KOPT-K1 (cell line): ENCODE data around the gene ARIH2.

ENCODE experiments used
- H3K27ac ChIP-seq: fragments of 200-600 bp; sonication (generic); 2 replicates; pipeline ENCODE4 v1.5.1; 2016; ENCODE audit warnings: antibody characterized with exemption, mild to moderate bottlenecking, low read depth, low read length; ENCODE audit not compliant: poor library complexity, severe bottlenecking
- H3K36me3 ChIP-seq: fragments of 200-600 bp; sonication (generic); 2 replicates; pipeline ENCODE4 v1.5.1; 2017; ENCODE audit warnings: antibody characterized with exemption, mild to moderate bottlenecking, low read length, moderate library complexity; ENCODE audit not compliant: insufficient read depth
- H3K9me3 ChIP-seq: fragments of 200-600 bp; sonication (generic); 2 replicates; pipeline ENCODE4 v1.5.1; 2017; ENCODE audit warnings: antibody characterized with exemption, low read length, mild to moderate bottlenecking; ENCODE audit not compliant: insufficient read depth, poor library complexity, severe bottlenecking

ARIH2 gene

DNA sequence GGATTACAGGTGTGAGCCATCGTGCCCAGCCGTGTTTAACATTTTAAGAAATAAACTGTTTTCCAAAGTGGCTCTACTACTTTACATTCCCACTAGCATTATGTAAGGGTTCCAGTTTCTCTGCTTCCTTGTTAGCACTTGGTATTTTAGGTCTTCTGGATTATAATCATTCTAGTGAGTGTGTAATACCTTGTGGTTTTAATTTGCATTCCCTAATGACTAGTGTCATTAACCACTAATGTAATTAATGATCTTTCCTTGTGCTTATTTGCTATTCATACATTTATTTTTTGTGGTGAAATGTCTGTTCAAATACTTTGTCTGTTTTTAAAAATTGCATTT is 30.7 kb downstream of the ARIH2 start:
- Histone ChIP-seq H3K27ac (no peak overlapping the region), H3K36me3 (peaks cover 49% of the 10 kb centered on the region)

DNA sequence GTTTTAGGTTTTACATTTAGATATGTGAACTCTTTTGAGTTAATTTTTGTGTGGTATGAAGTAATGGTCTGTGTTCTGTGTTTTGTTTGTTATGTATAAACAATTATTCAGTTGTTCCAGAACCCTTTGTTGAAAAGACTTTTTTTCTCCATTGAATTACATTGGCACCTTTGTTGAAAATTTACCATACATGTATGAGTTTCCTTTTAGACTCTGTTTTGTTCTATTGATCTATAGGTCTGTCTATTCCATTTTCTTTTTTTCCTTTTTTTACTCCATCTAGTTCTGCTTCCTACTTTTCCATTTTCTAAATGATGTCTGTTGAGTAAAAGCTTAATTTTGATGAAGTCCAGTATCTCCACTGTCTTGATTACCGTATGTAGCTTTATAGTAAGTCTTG is 31.4 kb downstream of the ARIH2 start:
- Histone ChIP-seq H3K36me3 (peaks cover 49% of the 10 kb centered on the region), H3K9me3 (no peaks in the 10 kb centered on the region), H3K27ac (no peak overlapping the region)

More for the DNA sequence above, 30.7 kb downstream of the ARIH2 start:
- no peaks in the 10 kb centered on the region for H3K9me3 ChIP-seq

DNA sequence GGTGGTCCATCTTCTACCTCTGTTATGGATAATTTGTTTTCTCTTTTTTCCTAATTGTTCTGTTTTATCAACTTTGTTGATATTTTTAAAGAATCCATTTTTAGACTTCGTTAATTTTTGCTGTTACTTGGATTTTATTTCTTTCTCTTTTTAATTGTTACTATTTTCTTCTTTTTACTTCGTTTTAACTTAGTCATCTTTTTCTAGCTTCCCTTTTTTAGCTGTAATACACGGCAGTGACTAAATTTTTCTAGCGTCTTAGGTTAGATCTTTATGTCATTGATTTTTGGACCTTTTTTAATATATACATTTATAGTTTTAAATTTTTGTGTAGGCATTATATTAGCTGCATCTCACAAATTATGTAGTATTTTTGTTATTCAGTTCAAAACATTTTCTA is 33.1 kb downstream of the ARIH2 start:
- Histone ChIP-seq H3K9me3 (no peaks in the 10 kb centered on the region), H3K36me3 (peaks cover 41% of the 10 kb centered on the region)

DNA sequence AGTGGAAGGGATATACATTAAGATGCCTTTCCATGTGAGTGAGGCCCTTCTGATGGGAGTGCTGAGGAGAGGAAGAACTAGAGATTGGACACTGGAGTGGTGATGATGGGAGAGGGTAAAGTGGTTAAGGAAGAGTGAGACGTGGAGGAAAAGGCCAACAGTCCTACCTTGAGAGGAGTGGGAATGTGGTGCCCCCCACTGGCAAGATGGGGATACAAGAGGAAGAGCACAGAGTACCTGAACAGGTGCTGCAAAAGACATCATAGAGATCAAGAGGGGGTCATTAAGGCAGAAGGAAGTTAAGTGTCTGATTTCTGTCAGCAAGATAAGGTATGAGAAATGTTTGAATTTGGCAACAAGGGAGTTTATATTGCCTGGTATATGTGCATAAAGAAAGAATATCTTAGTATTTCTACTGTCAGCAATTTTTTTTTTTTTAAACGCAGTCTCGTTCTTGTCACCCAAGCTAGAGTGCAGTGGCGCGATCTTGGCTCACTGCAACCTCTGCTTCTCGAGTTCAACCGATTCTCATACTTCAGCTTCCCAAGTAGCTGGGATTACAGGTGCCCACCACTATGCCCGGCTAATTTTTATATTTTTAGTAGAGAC is 34.0 kb downstream of the ARIH2 start:
- H3K9me3 ChIP-seq = no peaks in the 10 kb centered on the region
- H3K27ac ChIP-seq = no peak overlapping the region
- H3K36me3 ChIP-seq = peaks cover 47% of the 10 kb centered on the region

More for the DNA sequence above, 33.1 kb downstream of the ARIH2 start:
- H3K27ac ChIP-seq = no peak overlapping the region

DNA sequence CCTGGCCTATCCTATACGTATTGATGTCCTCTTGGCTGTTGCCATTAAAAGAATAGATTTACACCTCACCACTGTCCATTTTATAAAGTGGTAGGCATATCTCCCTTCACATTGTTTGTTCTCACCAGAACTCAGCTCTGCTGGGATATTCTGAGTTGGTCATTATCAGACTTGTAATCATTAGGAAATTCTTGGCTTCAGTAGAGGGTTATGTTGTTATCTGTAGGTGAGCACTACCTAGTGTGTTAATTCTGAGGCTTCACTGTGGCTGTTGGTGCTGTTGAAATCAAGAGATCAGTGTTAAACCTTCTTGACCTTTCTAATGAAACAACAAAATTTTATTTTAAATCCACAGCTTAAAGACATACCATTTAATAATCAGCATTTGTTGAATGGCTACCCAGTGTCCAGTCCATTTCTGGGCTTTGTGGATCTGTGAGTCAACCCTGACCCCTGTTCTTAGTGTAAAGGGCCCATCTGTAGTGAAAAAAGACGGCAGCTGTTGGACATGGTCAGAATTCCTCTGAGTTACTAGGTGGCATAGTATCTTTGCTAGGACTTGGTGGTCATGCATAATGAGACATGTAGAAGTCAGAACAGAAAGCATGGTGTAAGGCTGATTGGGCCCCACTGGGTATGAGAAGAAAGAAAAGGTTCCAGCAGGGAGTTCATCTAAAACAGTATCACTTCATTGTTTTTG is 38.5 kb downstream of the ARIH2 start:
- Histone ChIP-seq H3K27ac (no peak overlapping the region), H3K36me3 (peaks cover 75% of the 10 kb centered on the region), H3K9me3 (no peaks in the 10 kb centered on the region)

DNA sequence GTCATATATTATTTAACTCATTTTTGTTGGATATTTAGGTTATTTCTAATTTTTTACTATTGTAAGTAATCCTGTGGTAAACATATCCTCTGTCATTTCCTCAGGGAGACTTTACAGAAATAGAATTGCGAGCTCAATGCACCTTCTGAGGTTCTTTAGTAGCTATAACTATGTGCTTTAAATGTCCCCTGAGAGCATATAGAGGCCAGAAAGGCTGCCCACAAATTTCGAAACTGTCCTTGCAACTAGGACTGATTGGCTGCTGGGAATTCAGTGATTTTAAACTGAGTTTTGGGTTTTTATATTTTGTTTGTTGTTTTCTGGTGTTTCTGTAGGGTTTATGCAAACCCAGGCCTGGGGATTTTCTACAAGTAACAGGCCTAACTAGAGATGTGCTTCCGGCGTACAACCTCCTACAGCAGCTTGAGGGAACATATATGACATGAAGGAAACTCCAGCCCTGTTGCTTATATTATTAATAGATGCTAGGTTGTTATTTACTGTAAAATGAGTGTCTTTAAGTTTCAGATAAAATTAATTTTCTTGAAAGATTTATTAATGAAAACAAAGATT is 42.3 kb downstream of the ARIH2 start:
- H3K27ac ChIP-seq = no peak overlapping the region
- peaks cover 72% of the 10 kb centered on the region for H3K36me3 ChIP-seq
- no peaks in the 10 kb centered on the region for H3K9me3 ChIP-seq

DNA sequence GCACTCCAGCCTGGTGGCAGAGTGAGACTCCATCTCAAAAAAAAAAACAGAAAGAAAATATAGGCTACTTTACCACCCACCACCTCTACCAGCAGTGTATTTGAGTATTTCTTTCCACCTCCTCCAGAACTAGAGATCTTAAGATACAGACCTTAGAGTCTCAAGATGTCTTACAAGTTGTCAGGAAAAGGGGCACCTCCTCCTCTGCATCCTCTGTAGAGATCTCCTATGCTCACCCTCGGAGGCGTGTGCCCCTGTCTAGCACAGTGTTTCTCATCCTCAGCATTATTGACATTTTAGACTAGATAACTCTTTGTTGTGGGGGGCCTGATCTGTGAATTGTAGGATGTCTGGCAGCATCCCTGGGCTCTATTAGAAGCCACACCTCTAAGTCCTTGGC is 43.7 kb downstream of the ARIH2 start:
- H3K27ac ChIP-seq = no peak overlapping the region
- peaks cover 80% of the 10 kb centered on the region for H3K36me3 ChIP-seq
- H3K9me3 ChIP-seq = no peaks in the 10 kb centered on the region

DNA sequence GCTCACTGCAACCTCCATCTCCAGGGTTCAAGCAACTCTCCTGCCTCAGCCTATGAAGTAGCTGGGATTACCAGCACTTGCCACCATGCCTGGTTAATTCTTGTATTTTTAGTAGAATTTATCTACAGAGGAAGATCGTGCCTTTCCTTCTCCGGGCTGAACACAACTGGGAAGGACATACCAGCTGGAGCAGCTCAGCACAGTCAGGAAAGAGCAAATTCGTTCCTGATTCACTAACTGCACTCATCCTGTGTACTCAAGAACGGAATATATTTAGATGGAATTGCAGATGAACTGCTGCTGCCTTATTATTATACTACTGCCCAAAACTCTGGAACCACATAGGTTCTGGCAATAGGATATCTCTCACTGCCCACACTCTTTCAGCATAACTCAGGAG is 44.3 kb downstream of the ARIH2 start:
- Histone ChIP-seq H3K9me3 (no peaks in the 10 kb centered on the region), H3K27ac (no peak overlapping the region), H3K36me3 (peaks cover 80% of the 10 kb centered on the region)

DNA sequence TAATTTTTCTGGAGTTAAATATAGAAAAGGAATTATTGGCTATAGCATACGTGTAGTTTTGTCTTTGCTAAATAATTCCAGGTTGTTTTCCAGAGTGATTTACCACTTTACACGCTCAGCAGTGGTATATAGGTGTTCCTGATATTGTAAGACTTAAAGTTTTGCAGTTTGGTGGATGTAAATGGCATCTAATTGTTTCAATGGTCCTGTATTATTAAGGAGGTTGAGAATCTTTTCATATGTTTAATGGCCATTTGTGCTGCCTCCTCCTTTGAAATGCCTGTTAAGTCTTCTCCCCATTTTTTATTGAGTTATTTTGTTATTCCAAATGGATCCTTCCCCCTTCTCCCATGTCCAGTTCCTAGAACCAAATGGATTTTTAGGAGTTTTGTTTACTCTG is 44.9 kb downstream of the ARIH2 start:
- H3K9me3 ChIP-seq = no peaks in the 10 kb centered on the region
- H3K36me3 ChIP-seq = peaks cover 79% of the 10 kb centered on the region
- no peak overlapping the region for H3K27ac ChIP-seq

DNA sequence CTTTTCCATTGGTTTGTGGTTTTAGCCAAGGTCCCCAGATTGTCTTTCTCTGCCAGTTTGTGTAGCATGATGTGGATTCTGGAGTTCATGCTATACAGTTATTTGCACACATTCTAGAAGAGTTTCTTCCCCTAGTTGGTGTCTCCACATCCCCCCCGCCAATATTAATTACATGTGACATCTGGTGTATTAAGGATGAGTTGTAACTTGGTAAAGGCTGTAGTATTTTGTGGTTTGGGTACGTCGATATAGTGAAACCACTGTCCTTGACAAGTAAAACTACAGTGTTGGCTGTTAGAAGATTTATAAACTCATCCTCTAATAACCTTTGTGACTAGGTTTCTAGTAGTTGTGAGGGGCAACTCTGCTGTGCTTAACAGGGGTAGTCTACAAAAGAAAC is 47.7 kb downstream of the ARIH2 start:
- Histone ChIP-seq H3K36me3 (peaks cover 94% of the 10 kb centered on the region), H3K9me3 (no peaks in the 10 kb centered on the region), H3K27ac (no peak overlapping the region)

DNA sequence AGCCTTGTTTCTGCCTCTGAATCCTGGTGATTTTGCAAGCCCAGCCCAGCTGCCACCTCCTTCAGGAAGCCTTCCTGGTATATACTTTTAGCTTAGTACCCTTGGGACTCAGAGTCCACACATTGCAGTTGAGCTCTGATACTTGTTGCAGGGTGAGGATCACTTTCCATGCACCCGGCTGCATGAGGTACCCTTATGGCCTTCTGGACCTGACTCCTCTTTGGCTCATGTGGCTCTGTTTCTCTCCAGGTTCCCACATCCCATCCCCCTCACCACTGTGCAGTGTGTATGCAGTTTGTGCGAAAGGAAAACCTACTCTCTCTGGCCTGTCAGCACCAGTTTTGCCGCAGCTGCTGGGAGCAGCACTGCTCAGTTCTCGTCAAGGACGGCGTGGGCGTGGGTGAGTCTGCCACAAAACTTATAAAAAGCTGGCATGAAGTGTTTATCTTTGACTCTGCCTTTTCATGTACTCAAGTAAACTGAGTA is 48.3 kb downstream of the ARIH2 start:
- H3K27ac ChIP-seq = no peak overlapping the region
- no peaks in the 10 kb centered on the region for H3K9me3 ChIP-seq
- H3K36me3 ChIP-seq = peaks cover 94% of the 10 kb centered on the region

DNA sequence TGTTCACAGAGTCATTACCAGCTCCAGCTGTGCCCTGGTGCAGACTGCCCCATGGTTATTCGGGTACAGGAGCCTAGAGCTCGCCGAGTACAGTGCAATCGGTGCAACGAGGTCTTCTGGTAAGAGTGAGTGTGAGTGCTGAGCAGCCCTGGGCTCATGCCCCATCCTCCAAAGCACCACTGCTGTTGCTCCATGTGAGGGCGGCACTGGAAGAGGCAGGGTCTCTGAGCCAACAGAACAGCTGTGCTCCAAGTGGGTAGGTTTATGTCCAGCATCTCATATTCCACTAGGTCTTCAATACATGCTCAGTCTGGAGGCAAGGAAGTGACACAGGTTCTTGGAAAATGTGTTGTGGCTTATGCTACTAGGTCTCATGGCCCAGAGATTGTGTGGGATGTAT is 51.9 kb downstream of the ARIH2 start:
- Histone ChIP-seq H3K27ac (no peak overlapping the region), H3K36me3 (peaks cover 97% of the 10 kb centered on the region), H3K9me3 (no peaks in the 10 kb centered on the region)

DNA sequence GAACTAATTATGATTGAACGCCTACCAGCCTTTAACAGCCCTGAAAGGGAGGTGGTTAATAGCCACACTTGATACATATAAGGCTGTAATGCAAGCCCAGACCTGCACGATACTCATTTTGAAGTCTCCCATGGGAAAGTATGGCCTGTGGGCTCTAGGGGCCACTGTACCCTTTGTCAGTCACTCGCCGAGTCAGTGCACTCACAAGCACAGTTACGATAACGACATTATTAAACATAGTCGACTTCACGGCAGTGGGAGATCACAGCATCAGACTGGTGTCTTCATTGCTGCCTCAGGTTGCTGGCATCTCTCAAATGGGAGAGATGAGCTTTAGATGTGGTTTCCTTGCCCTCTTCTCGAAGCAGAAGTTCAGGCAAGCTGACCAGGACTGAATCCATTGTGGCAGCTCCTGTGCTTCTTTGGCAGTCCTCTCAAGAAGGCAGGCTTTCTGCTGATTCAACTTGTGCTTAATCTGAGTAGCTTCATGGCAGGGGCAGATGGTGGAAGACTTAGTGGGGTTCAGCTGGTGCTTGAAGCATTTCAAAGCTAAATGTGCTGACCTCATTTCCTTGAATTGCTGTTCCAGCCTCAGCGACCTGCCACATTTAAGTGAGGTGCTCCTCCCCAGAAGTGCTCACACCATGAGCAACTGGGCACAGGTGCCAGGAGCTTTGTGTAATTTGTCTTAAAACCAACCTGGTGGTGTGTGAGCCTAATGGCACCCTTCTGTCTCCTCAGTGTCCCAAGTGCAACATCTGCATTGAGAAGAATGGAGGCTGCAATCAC is 55.6 kb downstream of the ARIH2 start:
- Histone ChIP-seq H3K27ac (no peak overlapping the region), H3K9me3 (no peaks in the 10 kb centered on the region), H3K36me3 (peaks cover 99% of the 10 kb centered on the region)

DNA sequence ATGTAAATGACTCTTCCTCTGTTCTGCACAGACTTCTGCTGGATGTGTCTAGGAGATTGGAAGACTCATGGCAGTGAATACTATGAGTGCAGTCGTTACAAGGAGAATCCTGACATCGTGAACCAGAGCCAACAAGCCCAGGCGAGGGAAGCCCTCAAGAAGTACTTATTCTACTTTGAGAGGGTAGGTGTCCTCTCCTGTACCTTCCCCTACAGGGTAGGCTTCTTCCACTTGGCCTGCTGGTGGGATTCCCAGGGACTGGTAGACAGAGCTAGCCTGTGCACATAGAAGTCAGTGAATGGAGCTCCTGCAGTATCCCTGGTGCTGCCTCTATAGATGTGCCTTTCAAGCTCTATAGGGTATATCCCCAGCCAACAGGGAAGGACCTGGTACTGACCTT is 60.8 kb downstream of the ARIH2 start:
- Histone ChIP-seq H3K36me3 (peaks cover 100% of the 10 kb centered on the region), H3K9me3 (no peaks in the 10 kb centered on the region), H3K27ac (no peak overlapping the region)

DNA sequence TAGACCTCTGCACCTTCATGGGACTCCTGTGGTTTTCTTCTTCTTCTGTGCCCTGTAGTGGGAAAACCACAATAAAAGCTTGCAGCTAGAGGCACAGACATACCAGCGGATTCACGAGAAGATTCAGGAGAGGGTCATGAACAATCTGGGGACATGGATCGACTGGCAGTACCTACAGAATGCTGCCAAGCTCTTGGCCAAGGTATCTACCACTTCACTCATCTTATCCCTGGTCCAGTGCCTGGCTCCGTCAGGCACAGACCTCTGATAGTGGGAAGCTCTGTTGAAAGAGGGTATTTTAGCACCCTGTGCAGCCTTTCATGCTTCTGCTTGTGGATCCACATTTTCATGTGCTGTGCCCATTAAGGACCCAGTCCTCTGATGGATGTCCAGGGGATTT is 61.7 kb downstream of the ARIH2 start:
- H3K27ac ChIP-seq = no peak overlapping the region
- no peaks in the 10 kb centered on the region for H3K9me3 ChIP-seq
- peaks cover 100% of the 10 kb centered on the region for H3K36me3 ChIP-seq
